GM12801 (cell line): ENCODE results near the gene NRP1.

Experiments used
- CTCF ChIP-seq: IDR thresholded peaks from one replicate; pipeline ENCODE4 v1.5.1; 2011; ENCODE audit warnings: control low read depth; ENCODE audit not compliant: insufficient read length; ENCODE audit errors: extremely low read depth

The NRP1 gene

GRCh38 chr10:33263453-33263852 lies 71.0 kb downstream of the NRP1 start:
- TF ChIP-seq CTCF: no peak

GRCh38 chr10:33262871-33263270 lies 71.6 kb downstream of the NRP1 start:
- no peak for TF ChIP-seq CTCF

- TF ChIP-seq CTCF: no peak
Observed at GRCh38 chr10:33260403-33261149, 73.9 kb downstream of the NRP1 start.

GRCh38 chr10:33258967-33259366 lies 75.5 kb downstream of the NRP1 start:
- no peak for TF ChIP-seq CTCF

- TF ChIP-seq CTCF: no peak
Observed at GRCh38 chr10:33257439-33258080, 76.9 kb downstream of the NRP1 start.

- TF ChIP-seq CTCF: no peak
Observed at GRCh38 chr10:33256458-33256857, 78.0 kb downstream of the NRP1 start.

- TF ChIP-seq CTCF: no peak
Observed at GRCh38 chr10:33254556-33255160, 79.8 kb downstream of the NRP1 start.
